ENCODE measurements around the gene AKAP13. TPM values are rescaled to one million over a fixed set of nuclear protein-coding genes. Genes with fewer than 3 reads are reported as not detected.

AKAP13 gene
- total and polyA plus RNA-seq, 2 of the 13 experiments (the other 11 are each of a cell fraction or from before 2014, with no cell fraction given): 6.7 to 27.1 TPM

DNA sequence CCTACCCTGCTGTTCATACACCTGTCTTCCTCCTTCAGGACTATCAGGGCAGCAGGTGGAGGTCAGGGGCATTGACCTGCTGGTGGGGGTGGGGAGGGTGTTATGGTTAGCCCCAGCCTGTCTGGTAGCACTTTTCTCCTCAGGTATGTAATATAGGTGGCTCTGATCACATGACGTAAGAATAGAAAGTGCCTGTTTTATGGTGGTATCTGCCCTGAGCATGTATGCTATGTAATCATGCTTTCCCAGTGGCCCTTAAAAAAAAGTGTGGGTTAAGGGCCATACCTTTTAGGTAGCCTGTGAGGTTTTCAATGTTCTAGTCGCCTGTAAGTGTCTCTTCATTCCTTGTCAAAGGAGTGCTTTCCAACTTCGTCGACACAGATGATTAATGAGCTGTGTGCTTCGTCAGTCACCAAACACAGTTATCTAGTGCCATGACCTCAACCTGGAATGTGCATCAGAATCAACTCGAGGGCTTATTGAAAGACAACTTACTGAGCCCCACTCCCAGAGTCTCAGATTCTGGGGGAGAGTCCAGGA is 328.1 kb downstream of the AKAP13 start (continued):
- TF ChIP-seq, protein P1, sequence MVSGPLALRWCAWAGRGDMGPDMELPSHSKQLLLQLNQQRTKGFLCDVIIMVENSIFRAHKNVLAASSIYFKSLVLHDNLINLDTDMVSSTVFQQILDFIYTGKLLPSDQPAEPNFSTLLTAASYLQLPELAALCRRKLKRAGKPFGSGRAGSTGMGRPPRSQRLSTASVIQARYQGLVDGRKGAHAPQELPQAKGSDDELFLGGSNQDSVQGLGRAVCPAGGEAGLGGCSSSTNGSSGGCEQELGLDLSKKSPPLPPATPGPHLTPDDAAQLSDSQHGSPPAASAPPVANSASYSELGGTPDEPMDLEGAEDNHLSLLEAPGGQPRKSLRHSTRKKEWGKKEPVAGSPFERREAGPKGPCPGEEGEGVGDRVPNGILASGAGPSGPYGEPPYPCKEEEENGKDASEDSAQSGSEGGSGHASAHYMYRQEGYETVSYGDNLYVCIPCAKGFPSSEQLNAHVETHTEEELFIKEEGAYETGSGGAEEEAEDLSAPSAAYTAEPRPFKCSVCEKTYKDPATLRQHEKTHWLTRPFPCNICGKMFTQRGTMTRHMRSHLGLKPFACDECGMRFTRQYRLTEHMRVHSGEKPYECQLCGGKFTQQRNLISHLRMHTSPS (CRISPR knock-in tag; IDR thresholded peaks at IDR 0.05; ENCODE audit: low read depth): no peak
- TF ChIP-seq MATR3 (CRISPR knock-in tag; IDR thresholded peaks at IDR 0.05): no peak
- TF ChIP-seq ZFP62 (CRISPR knock-in tag; IDR thresholded peaks at IDR 0.05): no peak
- no peak for TF ChIP-seq MTF2 (CRISPR knock-in tag; IDR thresholded peaks at IDR 0.05; ENCODE audit: borderline replicate concordance)
- TF ChIP-seq ZNF205 (CRISPR knock-in tag; IDR thresholded peaks at IDR 0.05): no peak
- no peak for TF ChIP-seq ZNF562 (CRISPR knock-in tag; IDR thresholded peaks at IDR 0.05; ENCODE audit: borderline replicate concordance)
- TF ChIP-seq, protein P2, sequence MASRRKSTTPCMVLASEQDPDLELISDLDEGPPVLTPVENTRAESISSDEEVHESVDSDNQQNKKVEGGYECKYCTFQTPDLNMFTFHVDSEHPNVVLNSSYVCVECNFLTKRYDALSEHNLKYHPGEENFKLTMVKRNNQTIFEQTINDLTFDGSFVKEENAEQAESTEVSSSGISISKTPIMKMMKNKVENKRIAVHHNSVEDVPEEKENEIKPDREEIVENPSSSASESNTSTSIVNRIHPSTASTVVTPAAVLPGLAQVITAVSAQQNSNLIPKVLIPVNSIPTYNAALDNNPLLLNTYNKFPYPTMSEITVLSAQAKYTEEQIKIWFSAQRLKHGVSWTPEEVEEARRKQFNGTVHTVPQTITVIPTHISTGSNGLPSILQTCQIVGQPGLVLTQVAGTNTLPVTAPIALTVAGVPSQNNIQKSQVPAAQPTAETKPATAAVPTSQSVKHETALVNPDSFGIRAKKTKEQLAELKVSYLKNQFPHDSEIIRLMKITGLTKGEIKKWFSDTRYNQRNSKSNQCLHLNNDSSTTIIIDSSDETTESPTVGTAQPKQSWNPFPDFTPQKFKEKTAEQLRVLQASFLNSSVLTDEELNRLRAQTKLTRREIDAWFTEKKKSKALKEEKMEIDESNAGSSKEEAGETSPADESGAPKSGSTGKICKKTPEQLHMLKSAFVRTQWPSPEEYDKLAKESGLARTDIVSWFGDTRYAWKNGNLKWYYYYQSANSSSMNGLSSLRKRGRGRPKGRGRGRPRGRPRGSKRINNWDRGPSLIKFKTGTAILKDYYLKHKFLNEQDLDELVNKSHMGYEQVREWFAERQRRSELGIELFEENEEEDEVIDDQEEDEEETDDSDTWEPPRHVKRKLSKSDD (CRISPR knock-in tag; IDR thresholded peaks at IDR 0.05; ENCODE audit: low read depth): no peak
- no peak for TF ChIP-seq ZNF354B (CRISPR knock-in tag; IDR thresholded peaks at IDR 0.05)
- no peak for TF ChIP-seq MAFF (IDR thresholded peaks at IDR 0.05; ENCODE audit: low read depth, low read length)
- TF ChIP-seq KLF12 (CRISPR knock-in tag; IDR thresholded peaks at IDR 0.05; ENCODE audit: borderline replicate concordance): no peak
- TF ChIP-seq EZH2 (conservative IDR thresholded peaks at IDR 0.05; ENCODE audit: low read depth, low read length): no peak
- no peak for TF ChIP-seq DMAP1 (CRISPR knock-in tag; IDR thresholded peaks at IDR 0.05)
- TF ChIP-seq ATAD3A (CRISPR knock-in tag; IDR thresholded peaks at IDR 0.05): no peak
- TF ChIP-seq NRL (CRISPR knock-in tag; IDR thresholded peaks at IDR 0.05; ENCODE audit: borderline replicate concordance): no peak
- no peak for TF ChIP-seq ZFYVE20 (CRISPR knock-in tag; IDR thresholded peaks at IDR 0.05; ENCODE audit: borderline replicate concordance, low read depth)
- no peak for TF ChIP-seq ZNF136 (CRISPR knock-in tag; IDR thresholded peaks at IDR 0.05; ENCODE audit: low read depth)
- no peak for TF ChIP-seq HNRNPH1 (optimal IDR thresholded peaks at IDR 0.05; ENCODE audit: low read depth, low read length)
- no peak for TF ChIP-seq ELF1 (CRISPR knock-in tag; IDR thresholded peaks at IDR 0.05)
- no peak for TF ChIP-seq DR1 (CRISPR knock-in tag; IDR thresholded peaks at IDR 0.05)
- TF ChIP-seq, protein P3, sequence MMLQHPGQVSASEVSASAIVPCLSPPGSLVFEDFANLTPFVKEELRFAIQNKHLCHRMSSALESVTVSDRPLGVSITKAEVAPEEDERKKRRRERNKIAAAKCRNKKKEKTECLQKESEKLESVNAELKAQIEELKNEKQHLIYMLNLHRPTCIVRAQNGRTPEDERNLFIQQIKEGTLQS (CRISPR knock-in tag; IDR thresholded peaks at IDR 0.05): peak; percentile 60; the same call in 1 of the 2 replicates
- TF ChIP-seq HES4 (CRISPR knock-in tag; IDR thresholded peaks at IDR 0.05; ENCODE audit: borderline replicate concordance): no peak
- TF ChIP-seq ISX (CRISPR knock-in tag; conservative IDR thresholded peaks at IDR 0.05): no peak
- no peak for TF ChIP-seq ZNF143 (CRISPR knock-in tag; IDR thresholded peaks at IDR 0.05)
- no peak for TF ChIP-seq STAG1 (CRISPR knock-in tag; IDR thresholded peaks at IDR 0.05)
- TF ChIP-seq, protein P4, sequence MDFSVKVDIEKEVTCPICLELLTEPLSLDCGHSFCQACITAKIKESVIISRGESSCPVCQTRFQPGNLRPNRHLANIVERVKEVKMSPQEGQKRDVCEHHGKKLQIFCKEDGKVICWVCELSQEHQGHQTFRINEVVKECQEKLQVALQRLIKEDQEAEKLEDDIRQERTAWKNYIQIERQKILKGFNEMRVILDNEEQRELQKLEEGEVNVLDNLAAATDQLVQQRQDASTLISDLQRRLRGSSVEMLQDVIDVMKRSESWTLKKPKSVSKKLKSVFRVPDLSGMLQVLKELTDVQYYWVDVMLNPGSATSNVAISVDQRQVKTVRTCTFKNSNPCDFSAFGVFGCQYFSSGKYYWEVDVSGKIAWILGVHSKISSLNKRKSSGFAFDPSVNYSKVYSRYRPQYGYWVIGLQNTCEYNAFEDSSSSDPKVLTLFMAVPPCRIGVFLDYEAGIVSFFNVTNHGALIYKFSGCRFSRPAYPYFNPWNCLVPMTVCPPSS (IDR thresholded peaks at IDR 0.05): no peak
- TF ChIP-seq, protein P5, sequence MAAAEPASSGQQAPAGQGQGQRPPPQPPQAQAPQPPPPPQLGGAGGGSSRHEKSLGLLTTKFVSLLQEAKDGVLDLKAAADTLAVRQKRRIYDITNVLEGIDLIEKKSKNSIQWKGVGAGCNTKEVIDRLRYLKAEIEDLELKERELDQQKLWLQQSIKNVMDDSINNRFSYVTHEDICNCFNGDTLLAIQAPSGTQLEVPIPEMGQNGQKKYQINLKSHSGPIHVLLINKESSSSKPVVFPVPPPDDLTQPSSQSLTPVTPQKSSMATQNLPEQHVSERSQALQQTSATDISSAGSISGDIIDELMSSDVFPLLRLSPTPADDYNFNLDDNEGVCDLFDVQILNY (CRISPR knock-in tag; conservative IDR thresholded peaks at IDR 0.05): no peak
